ENCODE data around the gene JPH3. TPM values are rescaled to one million over a fixed set of nuclear protein-coding genes. Genes with fewer than 3 reads are reported as not detected.

JPH3 gene
- total RNA-seq, 1 donor, result not detected

- no peak for TF ChIP-seq CTCF (IDR thresholded peaks at IDR 0.05; ENCODE audit: insufficient read depth, low read length)
- no peak overlapping the region for H3K4me3 ChIP-seq (ENCODE audit: low read depth, low read length)
- DNase-seq (ENCODE audit: low read depth), result no peak
These were observed 55.4 kb downstream of the JPH3 start for GRCh38 chr16:87657621-87658192.

- H3K4me3 ChIP-seq (ENCODE audit: low read depth, low read length), result no peak overlapping the region
- no peak for DNase-seq (ENCODE audit: low read depth)
- no peak for TF ChIP-seq CTCF (IDR thresholded peaks at IDR 0.05; ENCODE audit: insufficient read depth, low read length)
These were observed 56.4 kb downstream of the JPH3 start for GRCh38 chr16:87658564-87659225.

- no peak for TF ChIP-seq CTCF (IDR thresholded peaks at IDR 0.05; ENCODE audit: insufficient read depth, low read length)
- H3K4me3 ChIP-seq (ENCODE audit: low read depth, low read length), result no peak overlapping the region
- peak; percentile 51 for DNase-seq (ENCODE audit: low read depth)
These were observed 59.3 kb downstream of the JPH3 start for GRCh38 chr16:87661561-87661960.

GRCh38 chr16:87662254-87663204 is 60.2 kb downstream of the JPH3 start:
- no peak overlapping the region for H3K4me3 ChIP-seq (ENCODE audit: low read depth, low read length)
- TF ChIP-seq CTCF (IDR thresholded peaks at IDR 0.05; ENCODE audit: insufficient read depth, low read length), result no peak
- DNase-seq (ENCODE audit: low read depth), result no peak

GRCh38 chr16:87664792-87665191 is 62.5 kb downstream of the JPH3 start:
- TF ChIP-seq CTCF (IDR thresholded peaks at IDR 0.05; ENCODE audit: insufficient read depth, low read length), result no peak
- no peak for DNase-seq (ENCODE audit: low read depth)
- no peak overlapping the region for H3K4me3 ChIP-seq (ENCODE audit: low read depth, low read length)

GRCh38 chr16:87665193-87665592 is 62.9 kb downstream of the JPH3 start:
- no peak overlapping the region for H3K4me3 ChIP-seq (ENCODE audit: low read depth, low read length)
- TF ChIP-seq CTCF (IDR thresholded peaks at IDR 0.05; ENCODE audit: insufficient read depth, low read length), result no peak
- no peak for DNase-seq (ENCODE audit: low read depth)
